Panc1 (cell line): ENCODE results near the gene ATRN.

ENCODE experiments used
- CTCF ChIP-seq: fragments of 450-650 bp; IDR thresholded peaks from 2 replicates; pipeline ENCODE4 v1.5.1; 2017; ENCODE audit warnings: mild to moderate bottlenecking
- SIN3A ChIP-seq: IDR thresholded peaks from 2 replicates; pipeline ENCODE4 v1.6.1; 2012; ENCODE audit warnings: low read depth, mild to moderate bottlenecking, low read length, moderate library complexity, borderline replicate concordance; ENCODE audit not compliant: insufficient read depth

GRCh38 chr20:3433744-3434143 lies 37.1 kb upstream of the ATRN start:
- TF ChIP-seq CTCF (no peak), SIN3A (no peak)
